GM18499 (cell line): ENCODE results near the gene SEC31A.

Source experiments
- ATAC-seq: cut with Tn5 transposase; IDR thresholded peaks from one replicate; pipeline ENCODE4 v1.9.1; 2021; ENCODE audit warnings: moderate number of reproducible peaks; ENCODE audit not compliant: insufficient read depth, unreplicated experiment

Gene SEC31A

GRCh38 chr4:82797405-82798111 lies 93.4 kb downstream of the SEC31A start:
- no peak for ATAC-seq

GRCh38 chr4:82797040-82797404 lies 93.9 kb downstream of the SEC31A start:
- ATAC-seq: no peak

- ATAC-seq: no peak
These were observed 97.9 kb downstream of the SEC31A start for GRCh38 chr4:82792912-82793649.

- ATAC-seq: no peak
These were observed 99.8 kb downstream of the SEC31A start for GRCh38 chr4:82791179-82791578.

- ATAC-seq: no peak
These were observed 100.8 kb downstream of the SEC31A start for GRCh38 chr4:82790060-82790660.

GRCh38 chr4:82789025-82789776 lies 101.8 kb downstream of the SEC31A start:
- ATAC-seq: no peak

GRCh38 chr4:82787342-82787741 lies 103.6 kb downstream of the SEC31A start:
- no peak for ATAC-seq

- no peak for ATAC-seq
These were observed 104.1 kb downstream of the SEC31A start for GRCh38 chr4:82786828-82787227.

GRCh38 chr4:82785611-82786400 lies 105.1 kb downstream of the SEC31A start:
- ATAC-seq: no peak

- no peak for ATAC-seq
These were observed 106.0 kb downstream of the SEC31A start for GRCh38 chr4:82784681-82785610.

- ATAC-seq: no peak
These were observed 108.2 kb downstream of the SEC31A start for GRCh38 chr4:82782626-82783345.

- no peak for ATAC-seq
These were observed 110.2 kb downstream of the SEC31A start for GRCh38 chr4:82780752-82781231.

- no peak for ATAC-seq
These were observed 110.7 kb downstream of the SEC31A start for GRCh38 chr4:82780170-82780751.

GRCh38 chr4:82779032-82779431 lies 111.9 kb downstream of the SEC31A start:
- no peak for ATAC-seq

GRCh38 chr4:82777857-82778525 lies 113.0 kb downstream of the SEC31A start:
- no peak for ATAC-seq

GRCh38 chr4:82776925-82777542 lies 113.9 kb downstream of the SEC31A start:
- ATAC-seq: no peak

- ATAC-seq: no peak
These were observed 115.7 kb downstream of the SEC31A start for GRCh38 chr4:82775243-82775642.
